Eye (tissue), 1 donor: Measurements from ENCODE around the gene STRADB.
A peak's percentile ranks its signal among the peaks of the same experiment; 100 is the strongest.
"Not testable (repeated sequence)": the region's sequence is repeated elsewhere in the genome, so short reads cannot be mapped to it uniquely, and the experiment has no call there.

ENCODE experiments used
- DNase-seq: peaks from one replicate; pipeline ENCODE4 v3.0.0-alpha.2; 2015

The STRADB gene

DNA sequence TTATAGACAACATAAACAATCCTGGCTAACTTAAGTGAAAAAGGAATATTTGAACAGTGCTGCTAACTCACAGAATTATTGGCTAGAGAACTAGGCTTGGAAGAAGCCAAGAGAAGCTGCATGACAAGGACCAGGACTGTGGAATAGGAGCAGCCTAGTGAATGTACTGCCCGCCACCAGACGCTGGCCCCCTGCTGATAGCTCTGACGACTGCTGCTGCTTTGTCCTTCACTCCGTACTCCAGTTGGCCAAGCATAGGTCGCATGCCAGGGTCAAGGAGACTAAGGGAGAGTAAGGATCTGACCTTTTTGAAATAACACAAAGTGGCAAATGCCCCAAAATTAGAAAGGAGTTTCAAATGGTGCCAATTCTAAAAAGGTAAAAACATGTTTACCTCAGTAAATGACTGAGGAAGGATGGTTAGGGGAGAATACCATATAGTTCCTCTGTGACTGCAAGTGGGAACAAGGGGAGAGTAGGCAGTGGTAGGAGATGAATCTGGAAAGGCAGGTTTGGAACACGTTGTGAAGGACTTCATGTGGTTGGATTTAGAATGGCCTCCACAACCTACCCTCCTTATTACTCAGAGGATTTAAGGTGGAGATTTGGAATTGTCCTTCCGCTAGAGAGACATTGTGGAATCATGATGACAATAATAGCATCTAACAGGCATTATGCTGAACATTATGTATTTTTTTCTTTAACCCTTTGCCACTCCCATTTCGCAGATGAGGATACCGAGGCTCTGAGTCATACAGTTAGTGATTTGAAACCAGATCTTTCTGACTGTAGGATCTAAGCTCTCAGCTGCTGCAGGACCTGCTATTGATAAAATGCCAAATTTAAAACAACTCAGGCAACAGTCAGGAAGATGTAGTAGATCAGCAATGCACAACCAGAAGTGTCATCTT, 19.5 kb downstream of the STRADB start:
- DNase-seq, result peak; percentile 59

DNA sequence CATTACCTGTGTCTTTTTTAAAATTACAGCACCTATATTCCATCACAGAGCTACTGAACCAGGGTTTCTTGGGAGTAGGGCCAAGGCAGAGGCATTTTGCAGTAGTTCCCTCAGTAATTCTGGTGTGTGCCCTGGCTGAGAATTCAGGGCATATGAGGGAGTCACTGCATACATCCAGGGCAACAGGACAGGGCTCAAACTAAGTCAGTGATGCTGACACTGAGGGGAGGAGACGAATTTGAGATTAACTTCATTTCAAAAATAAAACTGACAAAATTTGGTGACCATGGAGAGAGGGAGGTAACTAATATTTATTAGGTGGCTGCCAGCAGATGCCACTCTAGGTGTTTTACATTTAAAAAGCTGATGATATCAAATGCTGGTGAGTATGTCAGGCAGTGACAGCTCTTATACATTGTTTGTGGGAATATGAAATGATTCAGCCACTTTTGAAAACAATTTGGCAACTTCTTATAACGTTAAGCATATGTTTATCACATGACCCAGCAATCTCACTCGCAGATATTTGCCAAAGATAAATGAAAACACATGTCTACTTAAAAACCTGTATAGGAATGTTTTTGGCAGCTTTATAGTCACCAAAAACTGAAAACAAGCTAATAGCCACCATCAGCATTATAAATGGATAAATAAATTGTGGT, 20.3 kb downstream of the STRADB start:
- DNase-seq, result peak; percentile 21

DNA sequence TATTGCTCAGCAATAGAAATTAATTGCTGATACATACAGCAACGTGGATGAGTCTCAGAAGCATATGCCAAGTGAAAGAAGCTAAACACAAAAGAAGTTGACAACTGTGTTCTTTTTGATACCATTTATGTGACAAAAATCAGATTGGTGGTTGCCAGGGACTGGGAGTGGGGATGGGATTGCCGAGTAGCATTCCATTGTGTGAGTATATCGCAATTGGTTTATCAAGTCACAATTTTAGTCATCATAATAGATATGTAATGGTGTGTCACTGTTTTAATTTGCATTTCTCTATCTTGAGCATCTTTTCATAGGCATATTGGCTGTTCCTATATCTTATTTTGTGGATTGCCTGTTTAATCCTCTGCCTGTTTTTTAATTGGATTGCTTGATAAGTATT, 20.9 kb downstream of the STRADB start:
- no peak for DNase-seq

DNA sequence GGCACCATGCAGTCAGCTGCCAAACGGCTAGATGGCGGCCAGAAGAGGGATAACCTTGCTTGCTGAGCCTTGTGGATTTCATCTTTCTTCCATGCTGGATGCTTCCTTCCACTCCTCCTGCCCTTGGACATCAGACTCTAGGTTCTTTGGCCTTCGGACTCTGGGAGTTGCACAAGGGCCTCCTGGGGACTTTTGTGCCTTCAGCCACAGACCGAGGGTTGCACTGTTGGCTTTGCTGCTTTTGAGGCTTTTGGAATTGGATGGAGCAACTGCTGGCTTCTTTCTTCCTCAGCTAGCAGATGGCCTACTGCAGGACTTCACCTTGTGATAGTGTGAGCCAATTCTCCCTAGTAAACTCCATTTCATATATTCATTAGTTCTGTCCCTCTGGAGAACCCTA, 31.0 kb downstream of the STRADB start:
- DNase-seq, result no peak

DNA sequence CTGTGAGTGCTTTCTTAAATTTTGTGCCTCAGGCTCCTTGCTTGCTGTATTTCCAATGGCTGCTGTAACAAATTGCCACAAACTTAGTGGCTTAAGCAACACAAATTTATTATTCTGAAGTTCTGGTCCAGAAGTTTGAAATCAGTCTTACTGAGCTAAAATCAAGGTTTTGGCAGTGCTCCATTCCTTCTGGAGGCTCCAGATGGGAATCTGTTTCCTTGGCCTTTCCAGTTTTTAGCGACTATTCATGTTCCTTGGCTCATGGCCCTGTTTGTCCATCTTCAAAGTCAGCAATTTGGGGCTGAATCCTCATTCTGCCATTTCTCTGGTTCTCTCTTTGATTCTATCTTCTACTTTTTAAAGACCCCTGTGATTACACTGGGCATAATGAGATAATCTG, 31.8 kb downstream of the STRADB start:
- DNase-seq, result no peak

DNA sequence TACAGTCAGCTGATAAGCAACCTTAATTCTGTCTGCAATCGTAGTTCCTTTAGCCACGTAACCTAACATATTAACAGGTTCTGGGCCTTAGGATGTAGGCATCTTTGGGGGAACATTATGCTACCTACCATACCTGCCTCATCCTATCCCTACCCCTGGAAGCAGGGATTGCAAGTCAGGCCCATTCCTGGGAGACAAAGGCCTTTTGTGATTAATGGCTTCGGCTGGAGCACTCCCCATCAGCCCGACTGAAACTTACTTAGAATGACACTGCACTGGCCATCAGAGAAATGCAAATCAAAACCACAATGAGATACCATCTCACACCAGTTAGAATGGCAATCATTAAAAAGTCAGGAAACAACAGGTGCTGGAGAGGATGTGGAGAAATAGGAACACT, 32.2 kb downstream of the STRADB start:
- DNase-seq, result not testable (repeated sequence)

DNA sequence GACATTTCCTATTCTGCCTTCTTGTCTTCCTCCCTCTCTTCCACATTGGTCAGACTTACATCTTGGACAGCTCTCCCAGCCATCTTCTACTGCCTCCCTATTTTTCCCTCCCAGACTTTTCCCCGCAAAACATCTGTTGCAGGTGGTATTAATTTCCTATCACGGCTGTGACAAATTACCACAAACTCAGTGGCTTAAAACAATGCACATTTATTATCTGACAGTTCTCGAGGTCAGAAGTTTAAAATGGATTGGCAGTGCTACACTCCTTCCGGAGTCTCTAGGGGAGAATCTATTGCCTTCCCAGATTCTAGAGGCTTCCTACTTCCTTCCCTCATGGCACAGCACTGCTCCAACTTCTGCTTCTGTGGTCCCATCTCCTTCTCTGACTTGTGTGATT, 33.3 kb downstream of the STRADB start:
- peak; percentile 33 for DNase-seq

DNA sequence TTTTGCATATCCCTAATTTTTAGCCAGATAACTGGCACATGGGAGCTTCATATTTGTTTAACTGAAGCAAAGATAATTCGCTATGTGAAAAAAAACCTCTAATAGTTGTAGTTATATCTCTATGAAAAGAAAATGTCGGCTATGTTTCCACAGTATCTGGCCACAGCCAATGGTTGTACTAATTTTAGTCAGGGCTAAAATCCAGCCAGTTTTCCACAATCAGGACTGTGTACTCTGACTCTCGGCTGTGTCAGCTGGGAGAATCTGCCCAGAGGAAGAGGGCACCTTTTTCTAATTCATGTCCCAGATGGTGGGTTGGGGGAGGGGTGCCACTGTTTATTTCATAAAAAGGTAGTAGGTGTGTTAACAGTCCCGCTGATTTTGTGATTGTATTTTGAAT, 38.8 kb downstream of the STRADB start:
- DNase-seq, result no peak

DNA sequence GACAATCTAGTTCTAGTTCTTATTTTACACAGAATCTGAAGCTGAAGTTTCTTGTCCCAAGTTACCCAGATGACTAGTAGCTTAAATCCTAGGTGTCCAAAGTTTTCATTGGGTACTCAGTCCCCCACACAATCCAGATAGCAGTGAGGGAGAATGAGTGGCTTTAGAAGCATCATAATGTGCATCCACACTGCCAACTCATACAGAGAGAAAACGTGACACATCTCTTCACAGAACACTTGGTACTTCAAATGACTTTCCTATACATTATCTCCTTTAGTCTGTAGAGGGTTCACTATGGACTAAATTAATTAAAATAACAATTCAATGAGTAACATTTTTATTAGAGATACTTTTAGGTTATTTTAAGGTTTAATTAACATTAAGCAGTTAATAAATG, 45.2 kb downstream of the STRADB start:
- no peak for DNase-seq

DNA sequence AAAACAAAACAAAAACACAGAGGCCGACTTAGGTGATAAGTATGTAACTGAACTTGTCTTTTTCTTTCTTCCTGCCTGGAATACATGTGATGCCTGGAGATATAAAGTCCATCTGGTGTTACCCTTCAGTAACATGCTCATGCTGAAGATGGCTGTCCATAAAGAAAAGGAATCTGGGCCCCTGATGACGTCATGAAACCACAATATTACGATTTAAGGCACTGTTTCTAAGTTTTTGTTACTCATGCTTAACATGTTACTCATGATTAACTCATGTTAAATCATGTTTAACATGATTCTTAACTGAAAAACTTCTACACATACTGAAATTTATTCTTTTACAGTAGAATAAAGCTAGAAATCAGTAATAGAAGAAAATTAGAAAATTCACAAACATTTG, 49.0 kb downstream of the STRADB start:
- DNase-seq, result no peak

DNA sequence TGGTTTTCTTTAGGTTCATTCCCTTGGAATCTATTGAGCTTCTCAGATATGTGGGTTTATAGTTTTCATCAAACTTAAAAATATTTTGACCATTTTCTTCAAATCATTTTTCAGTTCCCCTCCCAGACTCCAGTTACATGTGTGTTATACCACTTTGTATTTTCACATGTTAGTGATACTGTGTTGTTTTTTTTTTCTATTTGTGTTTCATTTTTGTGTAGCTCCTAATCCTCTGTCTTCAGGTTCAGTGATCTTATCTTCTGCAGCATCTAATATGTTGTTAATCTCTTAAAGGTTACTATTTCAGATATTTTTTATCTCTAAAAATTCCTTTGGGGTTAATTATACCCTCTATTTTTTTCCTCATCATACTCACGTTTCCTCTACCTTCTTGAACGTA, 51.2 kb downstream of the STRADB start:
- no peak for DNase-seq

DNA sequence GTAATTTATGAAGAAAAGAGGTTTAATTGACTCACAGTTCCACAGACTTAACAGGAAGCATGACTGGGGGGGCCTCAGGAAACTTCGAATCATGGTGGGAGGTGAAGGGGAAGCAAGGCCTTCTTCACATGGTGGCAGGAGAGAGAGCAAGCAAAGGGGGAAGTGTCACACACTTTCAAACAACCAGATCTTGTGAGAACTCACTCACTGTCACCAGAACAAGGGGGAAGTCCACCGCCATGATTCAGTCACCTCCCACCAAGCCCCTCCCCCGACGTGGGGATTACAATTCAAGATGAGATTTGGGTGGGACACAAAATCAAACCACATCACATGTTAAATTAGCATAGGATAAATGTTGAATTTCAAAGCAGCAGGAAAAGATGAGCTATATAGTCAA, 56.2 kb downstream of the STRADB start:
- no peak for DNase-seq

DNA sequence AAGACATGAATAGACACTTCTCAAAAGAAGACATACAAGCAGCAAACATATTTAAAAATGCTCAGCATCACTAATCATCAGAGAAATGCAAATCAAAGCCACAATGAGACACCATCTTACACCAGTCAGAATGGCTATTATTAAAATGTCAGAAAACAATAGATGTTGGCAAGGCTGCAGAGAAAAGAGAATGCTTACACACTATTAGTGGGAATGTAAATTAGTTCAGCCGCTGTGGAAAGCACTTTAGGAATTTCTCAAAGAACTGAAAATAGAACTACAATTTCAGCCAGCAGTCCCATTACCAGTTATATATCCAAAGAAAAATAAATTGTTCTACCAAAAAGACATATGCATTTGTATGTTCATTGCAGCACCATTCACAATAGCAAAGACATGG, 61.7 kb downstream of the STRADB start:
- DNase-seq, result no peak

DNA sequence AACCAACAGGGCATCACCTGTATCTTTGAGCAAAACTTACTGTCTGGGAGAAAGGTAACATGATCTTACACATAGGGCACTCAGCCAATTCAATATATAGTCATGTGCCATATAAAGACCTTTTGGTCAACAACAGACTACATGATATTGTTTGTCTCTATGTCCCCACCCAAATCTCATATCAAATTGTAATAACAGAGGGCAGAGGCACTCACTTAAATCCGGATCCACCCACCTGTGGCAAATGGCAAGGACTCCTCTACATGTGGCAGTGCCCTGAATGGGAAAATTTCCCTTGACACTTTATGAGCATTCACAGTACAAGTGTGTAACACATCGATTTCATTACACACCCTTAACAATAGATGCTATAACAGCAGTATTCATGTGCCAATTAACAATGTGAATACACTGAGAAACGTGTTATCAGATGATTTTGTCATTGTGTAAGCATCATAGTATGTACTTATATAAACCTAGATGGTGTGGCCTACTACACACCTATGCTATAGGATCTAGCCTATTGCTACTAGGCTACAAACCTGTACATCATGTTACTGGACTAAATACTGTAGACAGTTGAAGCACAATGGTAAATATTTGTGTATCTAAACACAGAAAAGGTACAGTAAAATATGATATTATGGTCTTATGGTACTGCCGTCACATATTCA, 64.2 kb downstream of the STRADB start:
- DNase-seq, result no peak

DNA sequence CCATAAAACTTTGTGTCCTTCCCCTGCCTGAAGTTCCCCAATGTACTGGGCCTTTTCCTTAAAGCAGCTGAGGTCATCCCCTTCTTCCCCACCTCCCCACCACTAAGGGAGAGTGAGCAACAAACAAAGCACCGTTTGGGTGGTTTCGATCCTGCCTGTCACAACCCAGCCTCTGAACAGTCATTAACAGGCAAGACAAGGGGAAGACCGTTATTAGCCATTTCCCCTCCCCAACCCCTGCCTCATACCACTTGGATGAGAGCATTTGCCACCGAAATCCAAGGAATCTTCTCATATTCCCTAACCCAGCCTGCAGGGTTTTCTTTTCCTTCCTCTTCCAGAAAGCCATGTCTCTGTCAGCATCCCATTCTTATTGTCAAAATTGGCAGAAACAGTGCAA, 65.6 kb downstream of the STRADB start:
- no peak for DNase-seq

DNA sequence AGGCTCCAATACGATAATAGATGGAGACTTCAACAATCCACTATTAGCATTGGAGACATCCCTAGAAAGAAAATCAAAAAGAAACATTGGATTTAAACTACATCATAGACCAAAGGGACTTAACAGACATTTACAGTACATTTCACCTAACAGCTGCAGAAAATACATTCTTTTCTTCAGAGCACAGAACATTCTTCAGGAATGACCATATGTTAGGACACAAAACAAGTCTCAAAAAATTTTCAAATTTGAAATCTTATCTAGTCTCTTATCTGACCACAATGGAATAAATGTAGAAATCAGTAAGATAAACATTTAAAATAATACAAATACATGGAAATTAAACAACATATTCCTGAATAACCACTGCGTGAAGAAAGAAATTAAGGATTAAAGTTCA, 68.7 kb downstream of the STRADB start:
- DNase-seq, result no peak

DNA sequence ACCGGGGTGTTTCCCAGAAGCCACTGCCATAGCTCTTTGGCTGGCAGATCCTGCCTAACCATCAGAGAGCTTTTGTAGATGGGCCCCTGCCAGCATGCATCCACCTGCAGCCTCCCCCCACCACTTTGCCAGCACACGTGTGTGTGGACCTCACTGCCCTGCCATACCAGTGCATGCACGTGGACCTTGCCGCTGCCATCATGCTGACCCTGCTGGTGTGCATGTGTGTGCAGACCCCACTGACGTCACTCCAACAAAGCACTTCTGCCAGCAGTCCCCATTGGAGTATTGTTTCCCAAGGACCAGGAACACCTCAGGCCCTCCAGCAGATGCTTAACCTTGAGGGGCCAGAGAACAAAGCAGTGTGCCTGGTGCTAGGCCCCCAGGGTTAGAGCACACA, 71.4 kb downstream of the STRADB start:
- DNase-seq, result no peak

DNA sequence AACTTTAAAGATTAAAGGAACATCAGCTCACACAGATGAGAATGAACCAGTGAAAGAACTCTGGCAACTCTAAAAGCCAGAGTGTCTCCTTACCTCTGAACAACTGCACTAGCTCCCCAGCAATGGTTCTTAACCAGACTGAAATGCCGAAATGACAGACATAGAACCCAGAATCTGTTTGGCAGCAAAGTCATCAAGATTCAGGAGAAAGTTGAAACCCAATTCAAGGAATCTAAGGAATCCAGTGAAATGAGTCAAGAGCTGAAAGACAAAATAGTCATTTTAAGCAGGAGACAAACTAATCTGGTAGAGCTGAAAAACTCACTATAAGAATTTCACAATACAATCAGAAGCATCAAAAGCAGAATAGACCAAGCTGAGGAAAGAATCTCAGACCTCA, 72.0 kb downstream of the STRADB start:
- DNase-seq, result no peak
